ENCODE measurements around the gene SYCP3. TPM values are rescaled to one million over a fixed set of nuclear protein-coding genes. Genes with fewer than 3 reads are reported as not detected.

Gene SYCP3
- total RNA-seq, 1 donor from 2014 or later = not detected

DNA sequence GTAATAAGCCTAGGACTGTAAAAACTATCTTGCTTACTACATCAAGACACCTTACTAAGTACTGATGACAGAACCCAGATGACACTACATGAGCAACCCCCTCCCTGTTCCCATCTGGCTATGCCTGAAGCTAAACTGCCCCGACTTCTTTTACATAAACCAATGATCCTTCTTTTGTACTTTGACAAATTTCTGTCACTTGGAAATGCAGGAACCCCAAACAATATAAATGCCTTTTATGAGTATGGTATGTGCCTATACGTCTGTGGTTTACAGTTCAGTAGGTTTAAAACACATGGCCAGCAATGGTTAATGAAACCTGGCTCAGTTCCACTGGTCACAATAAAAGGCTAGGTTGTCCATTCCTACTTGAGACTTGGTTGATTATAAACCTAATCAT, 6.1 kb downstream of the SYCP3 start:
- Histone ChIP-seq H3K9me3 (ENCODE audit: insufficient read depth, low read depth, low read length) (no peaks in the 10 kb centered on the region), H3K4me1 (ENCODE audit: insufficient read depth, low read length) (no peaks in the 10 kb centered on the region), H3K27me3 (ENCODE audit: insufficient read depth, low read length) (no peaks in the 10 kb centered on the region), H2AFZ (ENCODE audit: low read depth, low read length) (no peak overlapping the region), H3K36me3 (ENCODE audit: insufficient read depth, low read length) (no peaks in the 10 kb centered on the region), H3K4me3 (ENCODE audit: insufficient read depth, low read depth, low read length) (no peak overlapping the region), H3K79me2 (ENCODE audit: insufficient read depth, low read length) (no peaks in the 10 kb centered on the region), H3K9ac (ENCODE audit: low read length) (no peak overlapping the region), H4K20me1 (ENCODE audit: insufficient read depth, low read length) (no peaks in the 10 kb centered on the region), H3K4me2 (ENCODE audit: low read length) (no peak overlapping the region), H3K27ac (ENCODE audit: low read depth, low read length) (no peak overlapping the region)
- H3K9me3 Mint-ChIP-seq (ENCODE audit: unreplicated experiment) = no peaks in the 10 kb centered on the region
- no peak for TF ChIP-seq EZH2 (IDR thresholded peaks at IDR 0.05; ENCODE audit: insufficient read depth, low read length)
- TF ChIP-seq, protein P1, sequence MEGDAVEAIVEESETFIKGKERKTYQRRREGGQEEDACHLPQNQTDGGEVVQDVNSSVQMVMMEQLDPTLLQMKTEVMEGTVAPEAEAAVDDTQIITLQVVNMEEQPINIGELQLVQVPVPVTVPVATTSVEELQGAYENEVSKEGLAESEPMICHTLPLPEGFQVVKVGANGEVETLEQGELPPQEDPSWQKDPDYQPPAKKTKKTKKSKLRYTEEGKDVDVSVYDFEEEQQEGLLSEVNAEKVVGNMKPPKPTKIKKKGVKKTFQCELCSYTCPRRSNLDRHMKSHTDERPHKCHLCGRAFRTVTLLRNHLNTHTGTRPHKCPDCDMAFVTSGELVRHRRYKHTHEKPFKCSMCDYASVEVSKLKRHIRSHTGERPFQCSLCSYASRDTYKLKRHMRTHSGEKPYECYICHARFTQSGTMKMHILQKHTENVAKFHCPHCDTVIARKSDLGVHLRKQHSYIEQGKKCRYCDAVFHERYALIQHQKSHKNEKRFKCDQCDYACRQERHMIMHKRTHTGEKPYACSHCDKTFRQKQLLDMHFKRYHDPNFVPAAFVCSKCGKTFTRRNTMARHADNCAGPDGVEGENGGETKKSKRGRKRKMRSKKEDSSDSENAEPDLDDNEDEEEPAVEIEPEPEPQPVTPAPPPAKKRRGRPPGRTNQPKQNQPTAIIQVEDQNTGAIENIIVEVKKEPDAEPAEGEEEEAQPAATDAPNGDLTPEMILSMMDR (IDR thresholded peaks at IDR 0.05; ENCODE audit: insufficient read depth, low read depth, low read length) = no peak
- no peak for FAIRE-seq
- H3K4me1 Mint-ChIP-seq (ENCODE audit: low read depth, unreplicated experiment) = no peaks in the 10 kb centered on the region
- H3K36me3 Mint-ChIP-seq (ENCODE audit: low read depth, unreplicated experiment) = no peaks in the 10 kb centered on the region
- H3K27ac Mint-ChIP-seq (ENCODE audit: unreplicated experiment) = no peak overlapping the region
- H3K27me3 Mint-ChIP-seq (ENCODE audit: low read depth, unreplicated experiment) = no peaks in the 10 kb centered on the region
- DNase-seq (ENCODE audit: low read depth) = no peak
- no peak overlapping the region for H3K4me3 Mint-ChIP-seq (ENCODE audit: unreplicated experiment)

DNA sequence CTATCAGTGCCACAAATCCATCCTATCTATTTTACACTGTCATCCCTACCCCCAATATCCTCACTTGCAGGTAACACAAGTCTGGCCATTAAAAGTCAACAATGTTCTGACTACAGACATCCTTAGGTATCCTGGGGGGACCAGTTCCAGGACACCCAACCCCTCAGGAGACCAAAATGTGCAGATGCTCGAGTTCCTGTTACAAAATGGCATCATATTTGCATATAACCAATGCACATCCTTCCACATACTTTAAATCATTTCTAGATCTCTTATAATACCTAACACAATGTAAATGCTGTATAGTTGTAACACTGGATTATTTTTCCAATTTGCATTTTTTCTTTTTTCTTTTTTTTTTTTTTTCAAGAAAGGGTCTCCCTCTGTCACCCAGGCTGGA, 6.9 kb downstream of the SYCP3 start:
- H3K27me3 Mint-ChIP-seq (ENCODE audit: low read depth, unreplicated experiment) = no peaks in the 10 kb centered on the region
- H2AFZ ChIP-seq (ENCODE audit: low read depth, low read length) = no peak overlapping the region
- H3K27ac Mint-ChIP-seq (ENCODE audit: unreplicated experiment) = no peak overlapping the region
- H3K4me2 ChIP-seq (ENCODE audit: low read length) = no peak overlapping the region
- no peak overlapping the region for H3K4me3 Mint-ChIP-seq (ENCODE audit: unreplicated experiment)
- no peaks in the 10 kb centered on the region for H3K4me1 ChIP-seq (ENCODE audit: insufficient read depth, low read length)
- no peaks in the 10 kb centered on the region for H3K4me1 Mint-ChIP-seq (ENCODE audit: low read depth, unreplicated experiment)
- H3K9me3 Mint-ChIP-seq (ENCODE audit: unreplicated experiment) = no peaks in the 10 kb centered on the region
- H3K4me3 ChIP-seq (ENCODE audit: insufficient read depth, low read depth, low read length) = no peak overlapping the region
- no peaks in the 10 kb centered on the region for H3K36me3 ChIP-seq (ENCODE audit: insufficient read depth, low read length)
- no peaks in the 10 kb centered on the region for H3K36me3 Mint-ChIP-seq (ENCODE audit: low read depth, unreplicated experiment)
- H4K20me1 ChIP-seq (ENCODE audit: insufficient read depth, low read length) = no peaks in the 10 kb centered on the region
- H3K27me3 ChIP-seq (ENCODE audit: insufficient read depth, low read length) = no peaks in the 10 kb centered on the region
- H3K27ac ChIP-seq (ENCODE audit: low read depth, low read length) = no peak overlapping the region
- H3K9ac ChIP-seq (ENCODE audit: low read length) = no peak overlapping the region
- TF ChIP-seq, protein P1 (IDR thresholded peaks at IDR 0.05; ENCODE audit: insufficient read depth, low read depth, low read length) = no peak
- no peak for TF ChIP-seq EZH2 (IDR thresholded peaks at IDR 0.05; ENCODE audit: insufficient read depth, low read length)
- no peak for DNase-seq (ENCODE audit: low read depth)
- no peak for FAIRE-seq
- H3K79me2 ChIP-seq (ENCODE audit: insufficient read depth, low read length) = no peaks in the 10 kb centered on the region
- H3K9me3 ChIP-seq (ENCODE audit: insufficient read depth, low read depth, low read length) = no peaks in the 10 kb centered on the region

DNA sequence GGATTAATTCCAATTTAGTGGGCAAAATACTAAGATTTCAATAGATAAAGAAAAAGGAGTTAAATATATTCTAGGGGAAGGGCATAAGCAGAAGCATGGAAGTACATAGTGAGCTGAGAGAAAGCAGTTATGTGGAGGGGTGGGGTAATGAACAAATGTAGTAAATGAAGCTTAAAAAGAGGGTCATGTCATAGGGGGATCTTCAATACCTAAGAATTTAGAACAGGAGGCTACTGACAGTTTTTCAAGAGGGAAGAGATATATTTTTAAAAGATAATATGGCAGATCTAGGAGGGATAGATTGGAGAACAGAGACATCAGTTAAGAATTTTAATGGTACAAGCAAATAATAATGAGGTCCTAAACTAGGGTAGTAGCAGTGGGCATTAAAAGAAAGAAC, 9.4 kb downstream of the SYCP3 start:
- FAIRE-seq = no peak
- Histone ChIP-seq H3K4me2 (ENCODE audit: low read length) (no peak overlapping the region), H3K27me3 (ENCODE audit: insufficient read depth, low read length) (no peaks in the 10 kb centered on the region), H3K9ac (ENCODE audit: low read length) (no peak overlapping the region), H3K27ac (ENCODE audit: low read depth, low read length) (no peak overlapping the region), H2AFZ (ENCODE audit: low read depth, low read length) (no peak overlapping the region), H3K4me1 (ENCODE audit: insufficient read depth, low read length) (no peaks in the 10 kb centered on the region), H3K4me3 (ENCODE audit: insufficient read depth, low read depth, low read length) (no peak overlapping the region), H4K20me1 (ENCODE audit: insufficient read depth, low read length) (no peaks in the 10 kb centered on the region), H3K36me3 (ENCODE audit: insufficient read depth, low read length) (no peaks in the 10 kb centered on the region), H3K79me2 (ENCODE audit: insufficient read depth, low read length) (no peaks in the 10 kb centered on the region), H3K9me3 (ENCODE audit: insufficient read depth, low read depth, low read length) (no peaks in the 10 kb centered on the region)
- H3K27ac Mint-ChIP-seq (ENCODE audit: unreplicated experiment) = no peak overlapping the region
- H3K4me3 Mint-ChIP-seq (ENCODE audit: unreplicated experiment) = no peak overlapping the region
- H3K4me1 Mint-ChIP-seq (ENCODE audit: low read depth, unreplicated experiment) = no peaks in the 10 kb centered on the region
- H3K27me3 Mint-ChIP-seq (ENCODE audit: low read depth, unreplicated experiment) = no peaks in the 10 kb centered on the region
- no peak for DNase-seq (ENCODE audit: low read depth)
- H3K36me3 Mint-ChIP-seq (ENCODE audit: low read depth, unreplicated experiment) = no peaks in the 10 kb centered on the region
- H3K9me3 Mint-ChIP-seq (ENCODE audit: unreplicated experiment) = no peaks in the 10 kb centered on the region
- no peak for TF ChIP-seq EZH2 (IDR thresholded peaks at IDR 0.05; ENCODE audit: insufficient read depth, low read length)
- TF ChIP-seq, protein P1 (IDR thresholded peaks at IDR 0.05; ENCODE audit: insufficient read depth, low read depth, low read length) = no peak

Data from astrocyte (in vitro differentiated cells and primary cell).